Liver (tissue), 9 donors: ENCODE results near the gene NEK11. TPM values are rescaled to one million over a fixed set of nuclear protein-coding genes. Genes with fewer than 3 reads are reported as not detected.

Experiments
- DNase-seq: peaks from one replicate; pipeline ENCODE4 v3.0.0-alpha.2; 2017; ENCODE audit warnings: low spot score
- H3K27ac ChIP-seq, 2 donors: one replicate each; pipeline ENCODE4 v1.7.0; 2013; ENCODE audit warnings: inconsistent platforms in 2 of 2, low read length in 2 of 2, control low read depth in 1 of 2, low read depth in 1 of 2, mild to moderate bottlenecking in 1 of 2
- H3K27me3 ChIP-seq, 4 donors: one replicate each; pipeline versions ENCODE4 v1.6.1 to v1.7.0; 2013; ENCODE audit warnings: low read length in 3 of 4, inconsistent platforms in 1 of 4, mild to moderate bottlenecking in 1 of 4, moderate library complexity in 1 of 4; ENCODE audit not compliant: control insufficient read depth in 4 of 4, insufficient read depth in 4 of 4
- H3K36me3 ChIP-seq, 4 donors: one replicate each; pipeline versions ENCODE4 v1.6.1 to v1.7.0; 2013; ENCODE audit warnings: low read length in 3 of 4, mild to moderate bottlenecking in 3 of 4, low read depth in 1 of 4, moderate library complexity in 1 of 4; ENCODE audit not compliant: control insufficient read depth in 4 of 4, insufficient read depth in 3 of 4
- H3K4me1 ChIP-seq, 4 donors: one replicate each; pipeline versions ENCODE4 v1.6.1 to v1.7.0; 2013; ENCODE audit warnings: low read length in 3 of 4, mild to moderate bottlenecking in 3 of 4, moderate library complexity in 1 of 4; ENCODE audit not compliant: control insufficient read depth in 4 of 4, insufficient read depth in 4 of 4
- H3K4me3 ChIP-seq, 3 donors: one replicate each; pipeline versions ENCODE4 v1.6.1 to v1.7.0; 2013; ENCODE audit warnings: low read length in 3 of 3, control low read depth in 1 of 3, low read depth in 1 of 3, mild to moderate bottlenecking in 1 of 3
- H3K9ac ChIP-seq, 2 donors: one replicate each; pipeline ENCODE4 v1.7.0; 2013; ENCODE audit warnings: low read length in 2 of 2, mild to moderate bottlenecking in 2 of 2, moderate library complexity in 2 of 2, control low read depth in 1 of 2, low read depth in 1 of 2
- H3K9me3 ChIP-seq, 4 donors: one replicate each; pipeline versions ENCODE4 v1.6.1 to v1.7.0; 2013; ENCODE audit warnings: low read length in 3 of 4; ENCODE audit not compliant: control insufficient read depth in 4 of 4
- CTCF ChIP-seq: fragments of 150-350 bp; IDR thresholded peaks from 2 replicates; pipeline ENCODE4 v1.5.1; 2017; ENCODE audit warnings: improper control_type of control experiment, low read depth, low read length; ENCODE audit not compliant: missing input control
- FOXA2 ChIP-seq: IDR thresholded peaks from 2 replicates; pipeline ENCODE4 v1.6.1; 2016; ENCODE audit warnings: antibody characterized with exemption
- GABPA ChIP-seq, 2 donors: IDR thresholded peaks in 1 of 2; conservative IDR thresholded peaks in 1 of 2; 2 replicates each; pipeline ENCODE4 v1.6.1; 2016; ENCODE audit warnings: antibody characterized with exemption in 2 of 2, mild to moderate bottlenecking in 1 of 2, moderate library complexity in 1 of 2
- JUND ChIP-seq, 2 donors: IDR thresholded peaks; 2 replicates each; pipeline ENCODE4 v1.6.1; 2016; ENCODE audit warnings: antibody characterized with exemption in 2 of 2
- MAX ChIP-seq: IDR thresholded peaks from 2 replicates; pipeline ENCODE4 v1.6.1; 2016; ENCODE audit warnings: antibody characterized with exemption
- NR2F2 ChIP-seq: IDR thresholded peaks from 2 replicates; pipeline ENCODE4 v1.6.1; 2016; ENCODE audit warnings: antibody characterized with exemption
- RAD21 ChIP-seq, 2 donors: IDR thresholded peaks; 2 replicates each; pipeline ENCODE4 v1.6.1; 2016; ENCODE audit warnings: antibody characterized with exemption in 2 of 2, mild to moderate bottlenecking in 2 of 2
- ZBTB33 ChIP-seq: IDR thresholded peaks from 2 replicates; pipeline ENCODE4 v1.6.1; 2016; ENCODE audit warnings: antibody characterized with exemption
- WGBS: extraction: QIAGEN DNeasy Blood & Tissue Kit; methylation state at CpG from one replicate; pipeline ENCODE4 v1.1.7; 2013; 5-methylcytosine and 5-hydroxymethylcytosine counted together
- polyA plus RNA-seq, 2 donors: library from polyadenylated mRNA; stranded (reverse) in 1 of 2; unstranded in 1 of 2; fragments of 200-250 nt in 1 of 2; fragments of >200 nt in 1 of 2; fragmentation: Nextera tagmentation in 1 of 2; extraction: Ambion mirVana in 1 of 2; gene quantifications; one replicate each; pipeline versions ENCODE4 v1.2.1 to v1.2.3, GENCODE V29; 2013 to 2015
- total RNA-seq, 2 donors: library from RNA; depleted of rRNA; stranded (reverse); fragments of >200 nt; gene quantifications; one replicate each; pipeline ENCODE4 v1.2.3, GENCODE V29; 2014
- TF ChIP-seq, protein P1 (sequence below): IDR thresholded peaks from 2 replicates; pipeline ENCODE4 v1.6.1; 2016; ENCODE audit warnings: antibody characterized with exemption
- TF ChIP-seq, protein P2 (sequence below): IDR thresholded peaks from 2 replicates; pipeline ENCODE4 v1.6.1; 2016; ENCODE audit warnings: antibody characterized with exemption, mild to moderate bottlenecking
- donor health status: healthy.
- donor health status: healthy.
- donor health status: healthy.
- donor health status: healthy.
- donor health status: healthy.

The NEK11 gene
- total and polyA plus RNA-seq, 4 donors, result 0.35 to 0.92 (median 0.69) TPM

DNA sequence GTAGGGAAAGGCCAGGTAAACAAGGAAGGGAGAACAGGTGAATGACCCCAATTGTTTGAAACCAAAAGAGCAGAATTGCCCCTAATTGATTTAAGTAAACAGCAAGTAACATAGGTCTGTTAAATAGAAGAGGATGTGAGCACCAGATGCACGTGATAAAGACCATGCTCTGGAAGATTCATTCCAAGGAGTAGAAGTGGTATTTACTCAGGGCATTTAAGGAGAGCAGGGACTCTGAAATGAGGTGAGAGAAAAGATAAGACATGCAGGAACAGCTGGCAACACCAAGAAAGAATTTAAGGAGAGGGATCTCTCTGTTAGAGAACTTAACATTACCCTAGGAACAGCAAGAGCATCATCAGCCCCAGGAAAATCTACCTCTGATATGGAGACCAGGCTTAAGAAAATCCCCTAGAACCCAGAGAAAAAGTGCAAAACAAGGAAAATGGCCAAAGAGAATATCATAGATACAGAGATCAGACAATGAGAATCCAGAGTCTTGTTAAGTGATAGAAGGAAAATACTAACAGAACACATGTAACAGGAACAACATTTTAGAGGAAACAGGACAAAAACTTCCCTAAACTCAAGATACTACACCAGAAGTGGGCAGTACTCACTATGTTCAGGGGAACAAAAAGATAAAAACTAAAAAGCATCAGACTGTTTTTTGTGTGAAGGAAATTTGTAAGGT, 361.3 kb downstream of the NEK11 start:
- no peak for TF ChIP-seq GABPA (IDR thresholded peaks at IDR 0.05 in 1 of 2, conservative IDR thresholded peaks at IDR 0.05 in 1 of 2)
- TF ChIP-seq, protein P1, sequence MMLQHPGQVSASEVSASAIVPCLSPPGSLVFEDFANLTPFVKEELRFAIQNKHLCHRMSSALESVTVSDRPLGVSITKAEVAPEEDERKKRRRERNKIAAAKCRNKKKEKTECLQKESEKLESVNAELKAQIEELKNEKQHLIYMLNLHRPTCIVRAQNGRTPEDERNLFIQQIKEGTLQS, result no peak
- no peak for TF ChIP-seq ZBTB33
- no peak for TF ChIP-seq CTCF
- TF ChIP-seq FOXA2, result no peak
- no peak for TF ChIP-seq MAX
- no peak for TF ChIP-seq JUND (IDR thresholded peaks at IDR 0.05)
- no peak for TF ChIP-seq NR2F2
- no peak for TF ChIP-seq RAD21 (IDR thresholded peaks at IDR 0.05)
- Histone ChIP-seq H3K9me3 (peaks cover 0 to 4% (median 0%) of the 10 kb centered on the region in 4 donors), H3K27me3 (no peaks in the 10 kb centered on the region), H3K4me3 (no peak overlapping the region), H3K27ac (no peak overlapping the region), H3K36me3 (peaks cover 0 to 8% (median 2%) of the 10 kb centered on the region in 4 donors), H3K4me1 (peaks cover 9 to 26% (median 17%) of the 10 kb centered on the region in 4 donors), H3K9ac (no peak overlapping the region)
- no peak for DNase-seq
- WGBS, result 34% methylated on average over 1 of the region's 1 CpG

DNA sequence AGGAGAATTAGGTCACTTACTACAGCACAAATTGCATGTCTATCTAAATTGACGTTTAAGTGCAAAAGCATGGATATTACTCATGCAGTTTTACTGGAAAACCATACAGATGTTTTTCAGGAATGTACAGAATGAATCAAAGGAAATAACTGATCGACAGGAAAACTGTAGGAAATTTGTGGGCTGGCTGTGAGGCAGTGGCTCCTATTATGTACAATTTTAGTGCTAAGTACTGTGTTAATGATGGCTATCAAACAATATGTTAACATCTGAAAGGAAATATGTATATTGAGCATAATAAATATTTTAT, 361.8 kb downstream of the NEK11 start:
- Histone ChIP-seq H3K9me3 (peaks cover 0 to 4% (median 0%) of the 10 kb centered on the region in 4 donors), H3K9ac (no peak overlapping the region), H3K4me1 (peaks cover 8 to 21% (median 13%) of the 10 kb centered on the region in 4 donors), H3K27ac (no peak overlapping the region), H3K27me3 (no peaks in the 10 kb centered on the region), H3K36me3 (peaks cover 0 to 4% (median under 1%) of the 10 kb centered on the region in 4 donors), H3K4me3 (no peak overlapping the region)
- WGBS, result 73% methylated on average over 2 of the region's 2 CpGs
- no peak for TF ChIP-seq FOXA2
- TF ChIP-seq, protein P2, sequence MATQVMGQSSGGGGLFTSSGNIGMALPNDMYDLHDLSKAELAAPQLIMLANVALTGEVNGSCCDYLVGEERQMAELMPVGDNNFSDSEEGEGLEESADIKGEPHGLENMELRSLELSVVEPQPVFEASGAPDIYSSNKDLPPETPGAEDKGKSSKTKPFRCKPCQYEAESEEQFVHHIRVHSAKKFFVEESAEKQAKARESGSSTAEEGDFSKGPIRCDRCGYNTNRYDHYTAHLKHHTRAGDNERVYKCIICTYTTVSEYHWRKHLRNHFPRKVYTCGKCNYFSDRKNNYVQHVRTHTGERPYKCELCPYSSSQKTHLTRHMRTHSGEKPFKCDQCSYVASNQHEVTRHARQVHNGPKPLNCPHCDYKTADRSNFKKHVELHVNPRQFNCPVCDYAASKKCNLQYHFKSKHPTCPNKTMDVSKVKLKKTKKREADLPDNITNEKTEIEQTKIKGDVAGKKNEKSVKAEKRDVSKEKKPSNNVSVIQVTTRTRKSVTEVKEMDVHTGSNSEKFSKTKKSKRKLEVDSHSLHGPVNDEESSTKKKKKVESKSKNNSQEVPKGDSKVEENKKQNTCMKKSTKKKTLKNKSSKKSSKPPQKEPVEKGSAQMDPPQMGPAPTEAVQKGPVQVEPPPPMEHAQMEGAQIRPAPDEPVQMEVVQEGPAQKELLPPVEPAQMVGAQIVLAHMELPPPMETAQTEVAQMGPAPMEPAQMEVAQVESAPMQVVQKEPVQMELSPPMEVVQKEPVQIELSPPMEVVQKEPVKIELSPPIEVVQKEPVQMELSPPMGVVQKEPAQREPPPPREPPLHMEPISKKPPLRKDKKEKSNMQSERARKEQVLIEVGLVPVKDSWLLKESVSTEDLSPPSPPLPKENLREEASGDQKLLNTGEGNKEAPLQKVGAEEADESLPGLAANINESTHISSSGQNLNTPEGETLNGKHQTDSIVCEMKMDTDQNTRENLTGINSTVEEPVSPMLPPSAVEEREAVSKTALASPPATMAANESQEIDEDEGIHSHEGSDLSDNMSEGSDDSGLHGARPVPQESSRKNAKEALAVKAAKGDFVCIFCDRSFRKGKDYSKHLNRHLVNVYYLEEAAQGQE, result no peak
- no peak for TF ChIP-seq JUND (IDR thresholded peaks at IDR 0.05)
- no peak for TF ChIP-seq CTCF
- DNase-seq, result no peak
